HG03354 (cell line): ENCODE measurements around the gene NEU2.

Experiments used
- ATAC-seq: cut with Tn5 transposase; IDR thresholded peaks from one replicate; pipeline ENCODE4 v1.9.1; 2021; ENCODE audit warnings: mild to moderate bottlenecking; ENCODE audit not compliant: unreplicated experiment, poor library complexity, severe bottlenecking

Gene NEU2

DNA sequence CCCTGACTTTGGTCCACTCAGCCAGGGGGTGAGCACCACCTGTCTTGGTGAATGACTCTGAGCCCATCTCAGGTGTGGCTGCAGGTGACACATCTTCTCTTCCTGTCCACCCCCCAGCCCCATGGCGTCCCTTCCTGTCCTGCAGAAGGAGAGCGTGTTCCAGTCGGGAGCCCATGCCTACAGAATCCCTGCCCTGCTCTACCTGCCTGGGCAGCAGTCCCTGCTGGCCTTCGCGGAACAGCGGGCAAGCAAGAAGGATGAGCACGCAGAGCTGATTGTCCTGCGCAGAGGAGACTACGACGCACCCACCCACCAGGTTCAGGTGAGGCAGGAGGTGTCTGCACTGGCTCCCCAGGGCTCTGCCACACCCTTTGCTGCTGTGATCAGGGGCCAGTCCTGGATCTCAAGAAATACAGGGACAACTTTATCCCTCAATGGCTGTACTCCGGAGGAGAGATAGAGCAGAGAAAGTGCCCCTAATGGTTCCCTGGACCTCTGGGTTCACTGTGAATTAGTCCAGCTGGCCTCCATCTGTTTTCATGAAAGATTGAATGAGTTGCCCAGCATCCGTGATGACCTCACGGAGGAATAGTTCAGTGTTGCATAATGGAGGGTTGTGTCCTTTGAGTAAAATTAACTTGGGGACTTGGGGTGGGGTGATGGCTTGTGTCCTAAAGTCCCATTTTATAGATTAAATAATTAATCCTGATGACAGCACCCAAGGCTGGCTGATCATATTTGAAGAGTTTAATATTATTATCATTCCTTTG, at the start of gene NEU2:
TSS of gene NEU2 (plus strand) at position 122 of the 770 bp plus-strand sequence. CDS start at position 122, 0 bp downstream.
- no peak for ATAC-seq

DNA sequence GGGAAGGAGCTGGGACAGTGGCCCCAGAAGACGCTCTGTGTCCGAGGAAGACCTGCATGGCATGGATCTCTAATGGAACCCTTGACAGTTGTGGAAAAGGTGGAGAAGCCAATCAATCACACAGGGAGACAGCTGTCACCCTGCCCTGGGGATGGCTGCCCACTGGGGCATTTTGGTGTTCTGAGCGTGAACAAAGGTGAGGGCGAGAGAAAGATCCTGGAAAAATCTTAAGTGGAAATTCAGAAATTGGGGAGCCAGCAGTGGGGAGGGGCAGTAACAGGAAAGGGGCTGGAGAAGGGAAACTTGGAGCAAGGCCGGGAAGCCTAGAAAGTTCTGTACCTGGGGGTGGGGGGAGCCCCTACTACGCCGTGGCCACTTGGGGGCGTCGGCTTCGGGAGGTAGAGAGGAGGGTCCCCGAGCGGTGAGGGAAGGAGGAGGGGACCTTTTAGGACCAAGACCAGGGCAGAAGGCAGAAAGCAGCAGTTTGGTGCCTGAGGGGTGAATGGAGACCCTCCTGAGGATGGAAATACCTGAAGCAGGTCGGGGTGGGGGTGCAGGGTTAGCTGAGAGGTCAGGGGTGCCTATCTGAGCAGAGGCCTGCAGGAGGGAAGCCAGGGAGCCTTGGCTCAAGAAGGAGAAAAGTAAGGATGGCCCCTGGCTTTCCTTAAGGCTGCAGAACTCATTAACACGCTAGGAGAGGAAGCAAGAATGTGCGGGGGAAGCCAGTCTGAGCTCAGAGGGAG, 49.4 kb upstream of the NEU2 start:
- no peak for ATAC-seq

DNA sequence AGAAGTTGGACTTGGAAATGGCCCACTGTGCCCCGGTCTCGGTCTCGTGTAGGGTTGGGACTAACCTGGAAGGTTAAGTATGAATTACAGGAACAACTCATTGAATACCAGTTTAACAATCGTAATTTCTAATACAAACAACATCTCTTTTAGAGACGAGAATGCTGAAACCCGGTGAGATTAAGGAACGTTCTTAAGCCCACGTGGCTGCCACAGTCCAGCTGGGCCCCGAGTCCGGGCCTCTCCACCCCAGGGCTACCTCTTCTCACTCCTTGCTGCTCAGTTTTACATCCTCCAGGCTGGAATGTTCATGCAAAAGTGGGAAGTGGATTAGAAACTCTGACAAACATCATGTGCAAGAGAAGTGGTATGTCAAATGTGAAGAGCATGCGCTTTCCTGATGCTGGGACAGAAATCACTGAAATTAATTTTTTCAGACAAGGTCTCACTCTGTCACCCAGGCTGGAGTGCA, 48.8 kb upstream of the NEU2 start:
- no peak for ATAC-seq

DNA sequence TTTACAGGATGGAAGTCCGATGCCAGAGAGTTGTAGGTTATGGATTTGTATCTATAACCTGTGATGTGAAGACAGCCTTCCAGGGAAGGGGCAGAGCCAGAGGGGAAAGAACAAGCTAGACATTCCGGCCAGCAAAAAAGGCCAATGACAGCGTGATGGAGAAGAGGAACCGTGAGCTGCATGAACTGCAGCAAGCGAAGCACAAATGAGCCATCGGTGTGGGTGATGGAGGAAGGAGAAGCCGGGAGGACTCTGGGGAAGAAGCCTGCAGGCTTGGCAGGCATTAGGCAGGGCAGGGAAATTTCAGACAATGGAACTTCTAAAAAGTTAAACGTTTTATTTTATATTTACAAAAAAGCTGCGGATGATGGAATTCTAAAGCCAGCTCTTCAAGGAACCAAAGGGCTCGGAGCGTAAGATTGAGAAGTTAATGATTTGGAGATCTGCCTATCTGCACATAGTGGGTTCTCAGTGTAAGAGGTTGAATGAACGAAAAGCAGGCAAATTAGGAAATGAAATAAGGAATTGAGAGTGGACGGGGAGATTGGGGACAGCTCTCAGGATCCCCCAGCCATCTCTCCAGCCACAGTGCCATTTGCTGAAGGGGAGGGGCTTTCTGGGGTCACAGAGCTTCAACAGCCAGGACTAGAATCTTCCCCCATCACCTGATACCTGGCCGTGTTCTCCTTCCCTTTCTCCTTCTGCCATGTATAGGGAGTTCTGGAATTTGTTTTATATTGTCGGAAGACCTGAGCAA, 47.8 kb upstream of the NEU2 start:
- no peak for ATAC-seq

- no peak for ATAC-seq
Measured at GRCh38 chr2:232986155-232986554, 46.3 kb upstream of the NEU2 start.

GRCh38 chr2:232993231-232993821, 39.1 kb upstream of the NEU2 start:
- ATAC-seq, result no peak

GRCh38 chr2:232994446-232994845, 38.0 kb upstream of the NEU2 start:
- ATAC-seq, result no peak

GRCh38 chr2:232997749-232998665, 34.5 kb upstream of the NEU2 start:
- no peak for ATAC-seq

GRCh38 chr2:232998666-232998985, 33.8 kb upstream of the NEU2 start:
- no peak for ATAC-seq

DNA sequence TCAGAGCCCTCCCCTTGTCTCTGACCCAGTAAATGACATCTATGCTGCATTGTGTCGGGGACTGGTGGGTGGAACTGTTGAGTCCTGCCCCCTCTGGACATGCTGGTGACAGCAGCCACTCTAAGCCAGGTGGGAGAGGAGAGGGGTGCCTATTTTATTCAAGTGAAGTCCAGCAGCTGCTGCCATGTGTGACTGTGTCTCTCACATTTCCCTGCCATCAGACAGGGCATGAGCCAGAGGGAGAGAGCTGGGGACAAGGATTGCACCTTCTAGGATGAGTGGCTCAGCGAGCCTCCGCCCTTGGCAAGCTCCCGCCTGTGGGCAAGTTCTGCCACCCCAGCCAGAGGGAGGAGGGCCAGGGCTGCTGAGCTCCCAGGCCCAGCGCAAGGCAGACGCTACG, 33.1 kb upstream of the NEU2 start:
- ATAC-seq, result no peak

- ATAC-seq, result no peak
Measured at GRCh38 chr2:233000886-233001750, 31.4 kb upstream of the NEU2 start.

DNA sequence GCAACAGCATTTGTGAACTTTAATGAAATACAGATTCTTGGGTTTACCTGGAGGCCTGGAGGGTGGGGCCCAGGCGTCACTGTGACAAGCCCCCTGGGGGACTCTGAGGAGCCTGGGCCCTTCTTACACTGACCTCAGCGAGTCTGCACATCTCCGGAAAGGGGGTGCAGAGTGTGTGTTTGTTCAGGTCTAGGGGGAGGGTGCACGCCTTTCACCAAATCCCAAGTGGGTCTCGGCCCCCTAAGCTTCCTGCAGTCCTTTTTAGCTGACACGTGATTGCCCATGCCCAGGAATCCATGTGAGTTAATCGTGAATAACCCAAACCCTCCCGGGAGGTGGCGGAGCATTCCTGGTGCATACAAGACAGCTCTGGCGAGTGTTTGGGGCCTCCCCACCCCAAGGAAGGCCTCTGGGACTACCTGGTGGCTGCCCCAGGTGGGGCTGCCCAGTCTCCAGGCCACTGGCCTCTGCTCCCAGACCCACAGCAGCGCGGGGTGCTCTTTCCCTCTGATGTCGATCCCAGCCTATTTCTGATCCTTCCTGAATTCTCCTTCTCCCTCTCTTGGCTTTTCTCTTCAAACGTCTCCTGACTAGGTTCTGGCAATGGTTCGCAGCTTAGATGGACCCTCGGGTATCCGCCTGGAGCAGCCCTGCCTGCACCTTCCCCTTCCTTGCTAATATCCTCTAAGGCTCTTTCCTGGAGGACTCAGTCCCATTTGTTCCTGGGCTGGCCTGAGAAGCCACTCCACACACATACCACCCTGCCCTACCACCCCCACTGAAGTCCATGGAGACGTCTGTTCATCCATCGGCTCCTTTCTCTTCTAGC, 29.4 kb upstream of the NEU2 start:
- no peak for ATAC-seq

GRCh38 chr2:233003658-233004555, 28.6 kb upstream of the NEU2 start:
- no peak for ATAC-seq

DNA sequence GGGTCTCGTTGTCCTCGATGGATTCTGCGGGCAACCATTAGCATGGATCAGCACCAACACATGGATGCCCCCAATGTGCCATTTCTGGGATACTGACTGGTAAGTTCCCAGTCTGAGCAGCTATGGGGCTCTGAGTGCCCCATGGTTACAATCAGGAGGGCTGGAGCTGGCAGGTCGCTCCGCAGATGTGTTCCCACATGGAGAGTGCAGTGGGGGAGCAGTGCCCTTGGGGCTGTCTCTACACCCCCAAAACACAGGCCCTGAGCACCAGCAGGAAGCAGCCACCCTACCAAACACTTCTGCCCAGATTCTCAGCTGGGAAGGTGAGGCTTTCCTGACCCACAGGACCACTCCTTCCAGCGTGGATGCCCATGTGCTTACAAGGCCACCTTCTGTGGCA, 27.4 kb upstream of the NEU2 start:
- ATAC-seq, result no peak

GRCh38 chr2:233006648-233007047, 25.8 kb upstream of the NEU2 start:
- ATAC-seq, result no peak

DNA sequence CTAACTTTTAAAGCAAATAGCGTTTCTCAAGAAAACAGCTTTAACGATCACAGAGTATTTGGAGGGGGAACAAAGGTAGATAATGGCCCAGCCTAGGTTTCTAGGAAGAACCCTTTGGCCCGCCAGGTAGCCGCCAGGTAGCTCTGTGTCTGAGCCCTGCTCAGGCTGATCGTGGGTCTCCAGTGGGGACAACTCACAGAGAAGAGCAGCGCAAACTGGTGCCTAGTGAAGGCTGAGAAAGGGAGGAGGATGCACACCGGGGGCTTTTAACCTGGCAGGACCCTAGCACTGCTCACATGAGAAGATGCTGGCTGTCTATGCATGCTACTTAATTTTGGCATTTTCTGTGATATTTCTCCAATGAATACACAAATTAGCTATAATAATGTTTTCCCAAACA, 25.2 kb upstream of the NEU2 start:
- ATAC-seq, result no peak

DNA sequence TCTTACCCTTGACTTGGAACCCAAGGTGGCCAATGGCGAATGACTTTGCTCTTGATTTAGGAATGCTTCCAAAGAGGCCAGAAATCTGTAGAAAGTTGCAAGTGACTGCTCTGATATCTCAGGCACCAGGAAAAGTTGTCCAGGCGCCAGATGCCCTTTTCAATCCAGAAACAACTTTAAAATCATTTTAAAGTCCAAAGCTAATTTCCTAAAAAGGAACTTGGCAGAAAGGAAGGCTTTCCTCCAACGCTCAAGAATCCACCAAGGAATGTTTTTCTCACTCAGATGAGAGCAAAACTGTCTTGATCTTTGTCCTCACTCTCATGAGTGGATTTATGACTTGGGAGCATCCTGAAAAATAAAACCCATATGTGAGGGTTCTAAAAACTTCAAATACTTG, 24.7 kb upstream of the NEU2 start:
- no peak for ATAC-seq
